Tibial nerve (tissue), 4 donors: Measurements from ENCODE around the gene PLEKHA7.

Source experiments
- EP300 ChIP-seq, 2 donors: sonication (generic); formaldehyde crosslinking; IDR thresholded peaks; one replicate each; pipeline ENCODE4 v1.6.1; 2017; ENCODE audit warnings: antibody characterized with exemption in 2 of 2, mild to moderate bottlenecking in 1 of 2
- TF ChIP-seq, protein P1 (sequence below), 5 experiments: fragments of 200-600 bp in 3 of 5; fragments of 450-650 bp in 2 of 5; sonication (generic) in 3 of 5; IDR thresholded peaks; one replicate each; pipeline ENCODE4 v1.5.1; 2016 to 2019; ENCODE audit warnings: antibody characterized with exemption in 5 of 5, mild to moderate bottlenecking in 3 of 5, moderate library complexity in 2 of 5

DNA sequence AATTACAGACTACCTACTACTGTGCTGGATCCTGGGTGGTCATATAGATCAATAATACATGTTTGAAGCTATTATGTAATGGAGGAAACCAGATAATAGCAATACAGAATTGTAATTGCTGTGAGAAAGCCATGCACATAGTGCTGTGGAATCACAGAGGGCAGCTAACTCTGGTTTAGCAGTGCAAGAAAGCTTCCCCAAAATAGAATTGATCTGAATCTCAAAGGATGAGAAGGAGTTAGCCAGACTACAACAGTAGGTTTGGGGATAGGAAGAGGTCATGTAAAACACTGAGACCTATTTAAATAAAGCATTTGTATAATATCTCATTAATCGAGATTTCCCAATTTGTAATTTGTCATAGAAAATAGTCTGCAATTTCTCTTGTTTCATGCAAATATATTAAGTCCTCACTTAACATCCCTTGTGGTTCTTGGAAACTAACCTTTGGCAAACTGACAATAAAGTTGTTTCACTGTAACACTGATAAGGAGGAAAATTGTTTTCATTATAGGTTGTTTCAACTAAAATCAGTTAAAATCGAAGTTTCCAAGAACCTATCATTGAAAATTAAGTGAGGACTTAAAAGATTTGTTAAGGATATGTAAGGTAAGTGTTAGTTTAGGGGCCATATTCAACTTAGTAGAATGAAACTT is 268.1 kb downstream of the PLEKHA7 start:
- TF ChIP-seq, protein P1, sequence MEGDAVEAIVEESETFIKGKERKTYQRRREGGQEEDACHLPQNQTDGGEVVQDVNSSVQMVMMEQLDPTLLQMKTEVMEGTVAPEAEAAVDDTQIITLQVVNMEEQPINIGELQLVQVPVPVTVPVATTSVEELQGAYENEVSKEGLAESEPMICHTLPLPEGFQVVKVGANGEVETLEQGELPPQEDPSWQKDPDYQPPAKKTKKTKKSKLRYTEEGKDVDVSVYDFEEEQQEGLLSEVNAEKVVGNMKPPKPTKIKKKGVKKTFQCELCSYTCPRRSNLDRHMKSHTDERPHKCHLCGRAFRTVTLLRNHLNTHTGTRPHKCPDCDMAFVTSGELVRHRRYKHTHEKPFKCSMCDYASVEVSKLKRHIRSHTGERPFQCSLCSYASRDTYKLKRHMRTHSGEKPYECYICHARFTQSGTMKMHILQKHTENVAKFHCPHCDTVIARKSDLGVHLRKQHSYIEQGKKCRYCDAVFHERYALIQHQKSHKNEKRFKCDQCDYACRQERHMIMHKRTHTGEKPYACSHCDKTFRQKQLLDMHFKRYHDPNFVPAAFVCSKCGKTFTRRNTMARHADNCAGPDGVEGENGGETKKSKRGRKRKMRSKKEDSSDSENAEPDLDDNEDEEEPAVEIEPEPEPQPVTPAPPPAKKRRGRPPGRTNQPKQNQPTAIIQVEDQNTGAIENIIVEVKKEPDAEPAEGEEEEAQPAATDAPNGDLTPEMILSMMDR (IDR thresholded peaks at IDR 0.05) = no peak
- TF ChIP-seq EP300 (IDR thresholded peaks at IDR 0.05) = no peak
